Measurements from ENCODE around the gene SHE. TPM values are rescaled to one million over a fixed set of nuclear protein-coding genes. Genes with fewer than 3 reads are reported as not detected.

Gene SHE
- total and polyA plus RNA-seq, 10 of the 15 experiments (the other 5 are each of a cell fraction or from before 2014, with no cell fraction given) = under 0.01 to 0.05 (median 0.03) TPM; not detected in 3

DNA sequence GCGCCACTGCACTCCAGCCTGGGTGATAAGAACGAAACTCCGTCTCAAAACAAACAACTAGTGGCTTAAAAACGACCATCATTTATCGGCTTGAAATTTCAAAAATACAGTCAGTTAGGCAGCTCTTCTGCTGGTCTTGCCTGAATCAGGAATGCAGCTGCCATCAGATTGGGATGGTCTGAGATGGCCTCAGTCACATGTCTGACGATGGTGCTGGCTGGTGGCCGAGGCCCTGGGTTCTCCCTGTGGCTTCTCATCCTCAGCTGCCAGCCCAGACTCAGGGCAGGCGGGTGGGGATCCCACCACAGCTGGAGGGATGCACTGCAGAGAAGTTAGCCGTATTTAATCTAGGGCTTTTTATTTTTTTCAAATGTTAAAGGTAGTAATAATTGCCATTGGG, 65.8 kb downstream of the SHE start:
- Histone ChIP-seq H3K4me1 (ENCODE audit: control insufficient read depth, insufficient read depth, low read length) (peaks cover 26% of the 10 kb centered on the region), H3K9me3 (replicated peaks; ENCODE audit: control insufficient read depth, insufficient read depth, low read length) (no peaks in the 10 kb centered on the region; the same call in 2 of the 3 replicates), H3K4me2 (ENCODE audit: control insufficient read depth, insufficient read depth) (no peak overlapping the region), H3K27ac (ENCODE audit: control insufficient read depth, insufficient read depth) (no peak overlapping the region), H3K36me3 (ENCODE audit: control insufficient read depth in 2 of 2, insufficient read depth in 2 of 2, low read length in 1 of 2) (peaks cover 0 to 3% of the 10 kb centered on the region in 2 experiments; a peak in 1 of 4 replicates), H3K9ac (ENCODE audit: control insufficient read depth, insufficient read depth, low read length) (no peak overlapping the region), H4K20me1 (ENCODE audit: control insufficient read depth, insufficient read depth) (no peaks in the 10 kb centered on the region), H3K27me3 (replicated peaks in 1 of 2; ENCODE audit: control insufficient read depth in 2 of 2, insufficient read depth in 2 of 2, low read length in 1 of 2) (no peaks in the 10 kb centered on the region), H2AFZ (ENCODE audit: control insufficient read depth, low read depth, low read length) (no peak overlapping the region), H3K79me2 (ENCODE audit: control insufficient read depth, insufficient read depth, low read length) (no peaks in the 10 kb centered on the region), H3K4me3 (no peak overlapping the region)
- ChIA-PET RAD21 (ENCODE audit: unreplicated experiment) (interaction anchor here (1.0 kb wide), 1 partner anchor 25 kb away, joined by 3 read pairs; no protein-coding TSS in a partner anchor), POLR2A (interaction anchor here (0.9 kb wide), 3 partner anchors 16 to 55 kb away, joined by 3 to 4 read pairs (median 4); no protein-coding TSS in a partner anchor), CTCF (interaction anchor here (1.1 to 3.8 kb wide), 3 partner anchors 30 to 101 kb away, joined by 3 to 15 read pairs (median 14); no protein-coding TSS in a partner anchor), SMC1A (ENCODE audit: uncharacterized antibody, unreplicated experiment) (interaction anchor here (1.2 to 3.5 kb wide), 2 partner anchors 9 to 16 kb away, joined by 5 to 13 read pairs; no protein-coding TSS in a partner anchor)
- FAIRE-seq (no peak), DNase-seq (ENCODE audit: low read depth, low spot score) (no peak), ATAC-seq (no peak)
- no TSS peak for BruUV-seq (replicated peaks)
- intact Hi-C loops (cut with micrococcal nuclease; ENCODE audit: unreplicated experiment) (no loop called here), in situ Hi-C loops (cut with MboI) (no loop called here)
- 84% methylated on average over 9 of the region's 9 CpGs for WGBS (ENCODE audit: insufficient coverage, insufficient replicate concordance, low lambda C conversion rate, missing lambda C conversion rate)
- TF ChIP-seq, protein P1, sequence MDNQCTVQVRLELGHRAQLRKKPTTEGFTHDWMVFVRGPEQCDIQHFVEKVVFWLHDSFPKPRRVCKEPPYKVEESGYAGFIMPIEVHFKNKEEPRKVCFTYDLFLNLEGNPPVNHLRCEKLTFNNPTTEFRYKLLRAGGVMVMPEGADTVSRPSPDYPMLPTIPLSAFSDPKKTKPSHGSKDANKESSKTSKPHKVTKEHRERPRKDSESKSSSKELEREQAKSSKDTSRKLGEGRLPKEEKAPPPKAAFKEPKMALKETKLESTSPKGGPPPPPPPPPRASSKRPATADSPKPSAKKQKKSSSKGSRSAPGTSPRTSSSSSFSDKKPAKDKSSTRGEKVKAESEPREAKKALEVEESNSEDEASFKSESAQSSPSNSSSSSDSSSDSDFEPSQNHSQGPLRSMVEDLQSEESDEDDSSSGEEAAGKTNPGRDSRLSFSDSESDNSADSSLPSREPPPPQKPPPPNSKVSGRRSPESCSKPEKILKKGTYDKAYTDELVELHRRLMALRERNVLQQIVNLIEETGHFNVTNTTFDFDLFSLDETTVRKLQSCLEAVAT (IDR thresholded peaks at IDR 0.05) = no peak
- TF ChIP-seq NRF1 (conservative IDR thresholded peaks at IDR 0.05; ENCODE audit: low read depth, low read length) (no peak), E2F4 (IDR thresholded peaks at IDR 0.05; ENCODE audit: low read depth, low read length) (no peak), NFIC (IDR thresholded peaks at IDR 0.05; ENCODE audit: low read depth, low read length) (no peak), TARDBP (IDR thresholded peaks at IDR 0.05; ENCODE audit: borderline replicate concordance) (no peak), EED (IDR thresholded peaks at IDR 0.05; ENCODE audit: low read depth) (no peak), ZBED1 (IDR thresholded peaks at IDR 0.05; ENCODE audit: borderline replicate concordance) (no peak), HCFC1 (IDR thresholded peaks at IDR 0.05; ENCODE audit: low read length) (no peak), RAD21 (IDR thresholded peaks at IDR 0.05; ENCODE audit: insufficient read depth, low read depth, low read length) (no peak)

Measured in GM12878 (cell line).